IPS-20b (cell line): ENCODE results near the gene SERPINB1.
"Not testable (repeated sequence)": the region's sequence is repeated elsewhere in the genome, so short reads cannot be mapped to it uniquely, and the experiment has no call there.

Experiments
- H3K27ac ChIP-seq: one replicate; pipeline ENCODE4 v1.5.1; 2013; ENCODE audit warnings: low read length
- H3K27me3 ChIP-seq: 2 replicates; pipeline ENCODE4 v1.6.1; 2013; ENCODE audit warnings: mild to moderate bottlenecking, low read length, inconsistent platforms; ENCODE audit not compliant: insufficient read depth
- H3K36me3 ChIP-seq: 2 replicates; pipeline ENCODE4 v1.6.1; 2013; ENCODE audit warnings: low read depth, mild to moderate bottlenecking, inconsistent platforms, low read length, moderate library complexity; ENCODE audit not compliant: insufficient read depth
- H3K4me1 ChIP-seq: 2 replicates; pipeline ENCODE4 v1.6.1; 2013; ENCODE audit warnings: mild to moderate bottlenecking, control low read depth, inconsistent platforms, low read length, moderate library complexity; ENCODE audit not compliant: insufficient read depth
- H3K4me3 ChIP-seq: 2 replicates; pipeline ENCODE4 v1.5.1; 2013; ENCODE audit warnings: mild to moderate bottlenecking, low read length, inconsistent platforms
- H3K9ac ChIP-seq: 2 replicates; pipeline ENCODE4 v1.6.1; 2013; ENCODE audit warnings: low read depth, mild to moderate bottlenecking, inconsistent platforms, low read length, moderate library complexity
- H3K9me3 ChIP-seq: 2 replicates; pipeline ENCODE4 v1.6.1; 2013; ENCODE audit warnings: mild to moderate bottlenecking, low read depth, low read length, inconsistent platforms; ENCODE audit not compliant: insufficient read depth

The SERPINB1 gene

GRCh38 chr6:2806644-2807043 lies 35.0 kb downstream of the SERPINB1 start:
- no peaks in the 10 kb centered on the region for H3K36me3 ChIP-seq
- H3K4me3 ChIP-seq, result no peak overlapping the region
- H3K27me3 ChIP-seq, result no peaks in the 10 kb centered on the region
- H3K4me1 ChIP-seq, result no peaks in the 10 kb centered on the region
- H3K9ac ChIP-seq, result no peak overlapping the region
- H3K27ac ChIP-seq, result no peak overlapping the region
- no peaks in the 10 kb centered on the region for H3K9me3 ChIP-seq

DNA sequence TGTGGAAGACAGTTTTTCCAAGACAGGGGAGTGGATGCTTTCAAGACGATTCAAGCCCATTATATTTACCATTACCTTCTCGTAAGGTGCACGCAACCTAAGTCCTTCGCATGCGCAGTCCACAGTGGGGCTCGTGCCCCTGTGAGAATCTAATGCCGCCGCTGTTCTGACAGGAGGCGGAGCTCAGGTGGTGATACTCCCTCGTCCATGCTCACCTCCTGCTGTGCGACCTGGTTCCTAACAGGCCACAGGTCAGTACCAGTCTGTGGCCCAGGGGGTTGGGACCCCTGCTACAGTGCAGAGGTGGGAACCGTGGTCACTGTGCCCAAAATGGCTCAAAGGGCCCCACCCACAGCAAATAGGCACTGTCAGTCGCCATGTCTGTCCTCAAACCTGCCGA lies 36.6 kb downstream of the SERPINB1 start:
- Histone ChIP-seq H3K27me3 (no peaks in the 10 kb centered on the region), H3K9ac (no peak overlapping the region), H3K27ac (no peak overlapping the region), H3K4me3 (no peak overlapping the region), H3K36me3 (no peaks in the 10 kb centered on the region), H3K4me1 (no peaks in the 10 kb centered on the region), H3K9me3 (no peaks in the 10 kb centered on the region)

DNA sequence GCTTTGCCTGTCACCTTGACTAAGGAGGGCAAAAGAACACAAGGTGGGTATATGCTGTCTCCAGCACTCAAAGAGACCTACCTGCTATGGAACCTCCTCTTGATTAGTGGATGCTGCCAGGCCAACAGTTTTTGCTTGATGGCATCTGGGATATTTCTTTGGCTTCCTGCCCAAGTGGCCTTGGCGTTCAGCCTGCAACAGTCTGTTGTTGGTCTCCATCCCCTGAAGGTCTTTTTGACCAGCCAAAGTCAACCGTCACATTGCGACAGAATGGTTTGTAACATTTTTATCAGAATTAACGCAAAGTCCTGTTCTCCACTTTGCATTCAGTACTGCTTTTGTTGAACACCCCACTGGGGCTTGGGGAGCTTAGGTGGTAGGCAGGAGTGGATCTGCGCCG lies 37.1 kb downstream of the SERPINB1 start:
- Histone ChIP-seq H3K4me1 (no peaks in the 10 kb centered on the region), H3K4me3 (no peak overlapping the region), H3K9ac (no peak overlapping the region), H3K27me3 (no peaks in the 10 kb centered on the region), H3K9me3 (no peaks in the 10 kb centered on the region), H3K36me3 (no peaks in the 10 kb centered on the region), H3K27ac (no peak overlapping the region)

DNA sequence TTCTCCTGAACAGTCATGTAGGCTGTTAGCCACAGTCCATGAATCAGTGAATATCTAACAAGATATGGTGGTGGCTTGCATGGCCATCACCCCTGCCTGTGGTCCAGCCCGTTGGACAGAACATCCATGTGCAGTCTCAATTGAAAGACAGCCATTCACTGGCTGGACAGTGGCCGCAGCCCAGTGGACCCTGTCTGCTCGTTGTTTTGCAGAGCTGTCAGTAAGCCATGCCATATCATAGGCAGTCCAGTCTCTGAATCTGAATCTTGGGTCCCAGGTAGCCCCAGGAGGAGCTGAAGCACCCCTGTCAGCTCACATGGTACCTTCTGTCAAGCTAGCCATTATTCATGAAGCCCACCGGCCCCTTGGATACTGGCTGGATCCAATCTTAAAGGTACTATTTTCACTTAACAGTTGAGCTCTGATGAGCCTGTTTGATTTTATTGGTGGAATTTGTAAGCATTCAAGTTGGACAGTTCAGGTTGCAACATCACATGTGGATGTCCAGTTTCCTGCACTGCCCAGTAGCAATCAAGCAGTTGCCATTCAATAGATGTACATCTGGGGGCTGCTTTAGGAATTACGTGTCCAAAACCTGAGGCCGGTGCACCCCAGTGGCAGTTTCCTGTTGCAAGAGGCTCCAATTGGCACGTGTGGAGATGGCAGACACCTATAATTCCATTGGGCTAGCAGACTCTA lies 37.8 kb downstream of the SERPINB1 start:
- H3K9me3 ChIP-seq, result no peaks in the 10 kb centered on the region
- no peak overlapping the region for H3K9ac ChIP-seq
- no peaks in the 10 kb centered on the region for H3K27me3 ChIP-seq
- no peak overlapping the region for H3K4me3 ChIP-seq
- no peak overlapping the region for H3K27ac ChIP-seq
- H3K4me1 ChIP-seq, result no peaks in the 10 kb centered on the region
- H3K36me3 ChIP-seq, result no peaks in the 10 kb centered on the region

DNA sequence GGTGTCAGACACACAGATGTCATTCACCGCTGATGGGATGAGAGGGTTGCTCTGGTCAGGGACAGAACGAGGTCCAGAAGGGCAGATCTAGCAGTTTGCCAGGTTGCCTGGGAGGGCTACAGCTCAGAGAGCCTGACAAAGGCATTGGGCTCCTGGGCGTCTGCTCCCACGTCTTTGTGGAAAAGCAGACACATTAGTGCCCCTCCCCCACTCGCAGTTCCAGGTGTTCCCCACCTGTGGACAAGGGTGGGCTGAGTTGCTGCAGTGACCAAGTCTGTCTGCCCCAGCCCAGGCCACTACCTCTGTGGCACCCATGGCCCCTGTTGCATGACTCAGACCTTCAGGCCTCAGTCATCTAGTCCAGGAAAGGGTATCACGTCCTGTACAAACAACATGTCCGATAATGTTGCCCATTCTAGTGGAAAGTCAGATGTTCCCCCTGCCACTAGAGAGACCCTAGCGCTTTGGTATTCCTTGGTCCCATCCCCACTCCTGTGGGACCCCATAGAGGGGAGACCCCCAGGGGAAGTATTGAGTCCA lies 39.1 kb downstream of the SERPINB1 start:
- no peak overlapping the region for H3K9ac ChIP-seq
- H3K9me3 ChIP-seq, result no peaks in the 10 kb centered on the region
- H3K4me3 ChIP-seq, result no peak overlapping the region
- no peak overlapping the region for H3K27ac ChIP-seq
- no peaks in the 10 kb centered on the region for H3K27me3 ChIP-seq
- H3K4me1 ChIP-seq, result peaks cover 2% of the 10 kb centered on the region; the same call in 1 of the 2 replicates
- H3K36me3 ChIP-seq, result no peaks in the 10 kb centered on the region

DNA sequence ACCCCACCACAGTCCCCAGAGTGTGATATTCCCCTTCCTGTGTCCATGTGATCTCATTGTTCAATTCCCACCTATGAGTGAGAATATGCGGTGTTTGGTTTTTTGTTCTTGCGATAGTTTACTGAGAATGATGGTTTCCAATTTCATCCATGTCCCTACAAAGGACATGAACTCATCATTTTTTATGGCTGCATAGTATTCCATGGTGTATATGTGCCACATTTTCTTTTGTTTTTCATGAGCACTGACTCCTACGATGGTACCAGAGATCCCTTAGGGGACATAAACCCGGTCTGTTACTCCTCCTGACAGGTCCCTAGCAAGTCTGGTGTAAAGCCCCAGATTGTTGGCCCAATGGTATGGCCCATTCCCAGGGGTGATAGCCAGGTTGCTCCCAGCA lies 40.0 kb downstream of the SERPINB1 start:
- not testable (repeated sequence) for H3K9ac ChIP-seq, H3K36me3 ChIP-seq, H3K4me3 ChIP-seq, H3K9me3 ChIP-seq, H3K27ac ChIP-seq, H3K4me1 ChIP-seq, H3K27me3 ChIP-seq

GRCh38 chr6:2800552-2801316 lies 40.9 kb downstream of the SERPINB1 start:
- no peaks in the 10 kb centered on the region for H3K36me3 ChIP-seq
- no peak overlapping the region; the same call in 1 of the 2 replicates for H3K9ac ChIP-seq
- no peak overlapping the region for H3K27ac ChIP-seq
- H3K27me3 ChIP-seq, result no peaks in the 10 kb centered on the region
- peaks cover 2% of the 10 kb centered on the region; the same call in 1 of the 2 replicates for H3K4me1 ChIP-seq
- H3K9me3 ChIP-seq, result no peaks in the 10 kb centered on the region
- H3K4me3 ChIP-seq, result no peak overlapping the region

- Histone ChIP-seq H3K36me3 (no peaks in the 10 kb centered on the region), H3K27me3 (no peaks in the 10 kb centered on the region), H3K27ac (no peak overlapping the region), H3K9ac (no peak overlapping the region; the same call in 1 of the 2 replicates), H3K9me3 (no peaks in the 10 kb centered on the region), H3K4me3 (no peak overlapping the region), H3K4me1 (peaks cover 2% of the 10 kb centered on the region; the same call in 1 of the 2 replicates)
Measured at GRCh38 chr6:2799936-2800527, 41.6 kb downstream of the SERPINB1 start.

GRCh38 chr6:2798586-2799134 lies 43.0 kb downstream of the SERPINB1 start:
- Histone ChIP-seq H3K4me3 (no peak overlapping the region), H3K27me3 (no peaks in the 10 kb centered on the region), H3K9me3 (no peaks in the 10 kb centered on the region), H3K9ac (no peak overlapping the region), H3K4me1 (peaks cover 2% of the 10 kb centered on the region; the same call in 1 of the 2 replicates), H3K36me3 (no peaks in the 10 kb centered on the region), H3K27ac (no peak overlapping the region)

DNA sequence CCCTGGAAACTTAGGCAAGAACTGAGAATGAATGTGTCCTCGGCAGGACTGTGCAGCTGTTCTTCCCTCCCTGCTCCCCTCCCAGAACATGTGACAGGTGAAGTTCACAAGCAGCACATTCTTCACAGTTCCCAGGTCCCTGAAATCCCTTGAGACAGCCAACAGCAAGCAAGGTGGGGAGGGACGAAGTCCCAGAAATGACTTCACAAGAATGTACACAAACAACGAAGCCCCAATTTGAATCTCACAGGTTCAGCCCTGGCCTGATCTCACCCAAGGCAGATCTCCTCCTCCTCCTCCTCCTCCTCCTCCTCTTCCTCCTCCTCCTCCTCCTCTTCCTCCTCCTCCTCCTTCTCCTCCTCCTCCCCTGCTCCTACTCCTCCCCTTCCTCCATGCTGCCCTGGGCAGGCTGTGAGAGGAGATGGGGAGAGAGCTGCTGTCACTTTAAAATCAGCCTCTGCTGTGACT lies 44.1 kb downstream of the SERPINB1 start:
- H3K4me1 ChIP-seq, result peaks cover 2% of the 10 kb centered on the region; the same call in 1 of the 2 replicates
- no peak overlapping the region for H3K9ac ChIP-seq
- H3K9me3 ChIP-seq, result no peaks in the 10 kb centered on the region
- no peaks in the 10 kb centered on the region for H3K27me3 ChIP-seq
- no peak overlapping the region for H3K4me3 ChIP-seq
- no peak overlapping the region for H3K27ac ChIP-seq
- no peaks in the 10 kb centered on the region for H3K36me3 ChIP-seq

- Histone ChIP-seq H3K27ac (no peak overlapping the region), H3K9ac (no peak overlapping the region), H3K27me3 (no peaks in the 10 kb centered on the region), H3K9me3 (no peaks in the 10 kb centered on the region), H3K4me1 (peaks cover 2% of the 10 kb centered on the region; the same call in 1 of the 2 replicates), H3K36me3 (no peaks in the 10 kb centered on the region), H3K4me3 (no peak overlapping the region)
Measured at GRCh38 chr6:2796861-2797260, 44.8 kb downstream of the SERPINB1 start.
